Measurements from ENCODE around the gene GBP6.
"Not testable (repeated sequence)": the region's sequence is repeated elsewhere in the genome, so short reads cannot be mapped to it uniquely, and the experiment has no call there.

GRCh38 chr1:89373810-89374209 is 10.0 kb downstream of the GBP6 start:
- TF ChIP-seq CTCF (IDR thresholded peaks at IDR 0.05; ENCODE audit: low read depth, low read length); EZH2phosphoT487 (IDR thresholded peaks at IDR 0.05; ENCODE audit: low read depth): not testable (repeated sequence)

All from OCI-LY3 (cell line).